ENCODE results near the gene HTR1D. TPM values are rescaled to one million over a fixed set of nuclear protein-coding genes. Genes with fewer than 3 reads are reported as not detected.

HTR1D gene
- total RNA-seq, 1 experiment from 2014 or later, result 15.0 TPM

DNA sequence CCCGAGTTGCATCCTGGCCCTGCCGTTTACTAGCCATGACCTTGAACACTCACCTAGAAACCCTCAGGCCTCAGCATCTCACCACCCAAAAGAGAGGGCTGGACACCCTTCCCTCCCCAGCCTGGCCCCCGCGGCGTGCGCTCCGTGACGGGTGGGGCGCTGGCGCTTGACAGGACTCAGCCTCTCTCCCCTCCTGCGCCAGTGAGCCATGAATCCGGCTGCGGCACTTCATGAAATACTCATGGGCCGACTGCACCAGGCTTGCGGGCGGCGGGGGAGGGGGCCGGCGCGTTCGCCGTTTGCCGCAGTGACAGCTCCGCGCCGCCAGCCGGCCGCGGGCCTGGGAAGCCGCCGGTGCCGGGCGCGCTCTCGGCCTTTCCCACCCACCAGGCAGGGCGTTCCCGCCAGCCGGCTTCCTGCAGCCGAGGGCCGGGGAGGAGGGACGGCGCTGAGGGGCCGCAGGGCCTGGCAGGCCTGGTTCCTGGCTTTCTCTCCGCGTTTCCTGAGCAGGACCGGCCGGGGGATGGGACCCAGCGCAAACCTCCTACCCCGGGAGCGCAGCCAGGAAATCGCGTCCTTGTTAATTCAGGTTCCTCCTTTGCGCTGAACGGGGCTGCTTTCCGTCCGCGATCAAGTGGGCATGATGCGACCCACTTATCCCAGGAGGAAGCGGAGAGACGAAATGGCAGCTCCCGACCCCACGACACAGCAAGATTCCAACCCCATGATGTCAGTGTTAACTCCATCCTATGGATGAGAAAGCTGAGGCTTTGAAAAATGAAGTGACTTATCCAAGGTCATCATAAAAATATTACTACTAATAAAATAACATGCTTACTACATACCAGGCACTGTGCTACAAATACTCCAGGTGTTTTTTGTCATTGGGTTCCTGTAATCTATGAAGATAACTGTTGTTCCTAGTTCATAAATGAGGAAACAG, 39.6 kb downstream of the HTR1D start:
- Histone ChIP-seq H3K27ac (no peak overlapping the region), H3K36me3 (ENCODE audit: low read depth) (no peaks in the 10 kb centered on the region), H4K20me1 (ENCODE audit: insufficient read depth) (no peaks in the 10 kb centered on the region), H3K4me3 (peak overlapping the region; percentile 57), H3K9me3 (ENCODE audit: insufficient read depth, low read depth) (no peaks in the 10 kb centered on the region), H3K9me2 (ENCODE audit: insufficient read depth) (no peaks in the 10 kb centered on the region), H3F3A (ENCODE audit: insufficient read depth, low read depth) (peaks cover 8% of the 10 kb centered on the region; the same call in 1 of the 2 replicates), H3K4me1 (replicated peaks; ENCODE audit: insufficient read depth) (no peaks in the 10 kb centered on the region), H3K4me2 (peak overlapping the region; percentile 83), H3K79me2 (ENCODE audit: low read depth) (no peaks in the 10 kb centered on the region), H2AFZ (peak overlapping the region; percentile 77), H3K27me3 (ENCODE audit: insufficient read depth, low read depth) (no peaks in the 10 kb centered on the region)
- POLR2A ChIA-PET (ENCODE audit: unreplicated experiment), result interaction anchor here (0.7 kb wide), 1 partner anchor 489 kb away, joined by 3 read pairs; no protein-coding TSS in a partner anchor
- CTCF ChIA-PET, result interaction anchor here (1.2 kb wide), 1 partner anchor 78 kb away, joined by 4 read pairs; no protein-coding TSS in a partner anchor
- peak; percentile 37 to 71 for DNase-seq
- no peak for TF ChIP-seq EZH2 (IDR thresholded peaks at IDR 0.05; ENCODE audit: low read depth)
- TF ChIP-seq, protein P1, sequence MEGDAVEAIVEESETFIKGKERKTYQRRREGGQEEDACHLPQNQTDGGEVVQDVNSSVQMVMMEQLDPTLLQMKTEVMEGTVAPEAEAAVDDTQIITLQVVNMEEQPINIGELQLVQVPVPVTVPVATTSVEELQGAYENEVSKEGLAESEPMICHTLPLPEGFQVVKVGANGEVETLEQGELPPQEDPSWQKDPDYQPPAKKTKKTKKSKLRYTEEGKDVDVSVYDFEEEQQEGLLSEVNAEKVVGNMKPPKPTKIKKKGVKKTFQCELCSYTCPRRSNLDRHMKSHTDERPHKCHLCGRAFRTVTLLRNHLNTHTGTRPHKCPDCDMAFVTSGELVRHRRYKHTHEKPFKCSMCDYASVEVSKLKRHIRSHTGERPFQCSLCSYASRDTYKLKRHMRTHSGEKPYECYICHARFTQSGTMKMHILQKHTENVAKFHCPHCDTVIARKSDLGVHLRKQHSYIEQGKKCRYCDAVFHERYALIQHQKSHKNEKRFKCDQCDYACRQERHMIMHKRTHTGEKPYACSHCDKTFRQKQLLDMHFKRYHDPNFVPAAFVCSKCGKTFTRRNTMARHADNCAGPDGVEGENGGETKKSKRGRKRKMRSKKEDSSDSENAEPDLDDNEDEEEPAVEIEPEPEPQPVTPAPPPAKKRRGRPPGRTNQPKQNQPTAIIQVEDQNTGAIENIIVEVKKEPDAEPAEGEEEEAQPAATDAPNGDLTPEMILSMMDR (conservative IDR thresholded peaks at IDR 0.05), result no peak
- intact Hi-C loops (cut with micrococcal nuclease; ENCODE audit: unreplicated experiment), result no loop called here
- no TSS peak for BruUV-seq (replicated peaks)

DNA sequence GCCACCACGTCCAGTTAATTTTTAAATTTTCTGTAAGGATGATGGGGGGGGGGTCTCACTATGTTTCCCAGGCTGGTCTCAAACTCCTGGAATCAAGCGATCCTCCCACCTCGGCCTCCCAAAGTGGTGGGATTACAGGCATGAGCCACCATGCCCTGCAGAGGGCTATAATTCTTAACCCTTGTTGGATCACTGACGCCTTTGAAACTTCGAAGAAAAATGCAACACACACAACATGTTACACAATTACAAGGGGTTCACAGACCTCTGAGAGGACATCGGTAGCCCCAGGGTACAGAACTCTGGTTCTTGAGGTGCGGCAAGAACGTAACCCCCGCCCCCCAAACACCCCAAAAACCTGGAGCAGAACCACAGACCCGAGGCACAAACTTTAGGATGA, 40.3 kb downstream of the HTR1D start:
- Histone ChIP-seq H3K4me1 (replicated peaks; ENCODE audit: insufficient read depth) (no peaks in the 10 kb centered on the region), H3K79me2 (ENCODE audit: low read depth) (no peaks in the 10 kb centered on the region)
- BruUV-seq (replicated peaks), result no TSS peak

DNA sequence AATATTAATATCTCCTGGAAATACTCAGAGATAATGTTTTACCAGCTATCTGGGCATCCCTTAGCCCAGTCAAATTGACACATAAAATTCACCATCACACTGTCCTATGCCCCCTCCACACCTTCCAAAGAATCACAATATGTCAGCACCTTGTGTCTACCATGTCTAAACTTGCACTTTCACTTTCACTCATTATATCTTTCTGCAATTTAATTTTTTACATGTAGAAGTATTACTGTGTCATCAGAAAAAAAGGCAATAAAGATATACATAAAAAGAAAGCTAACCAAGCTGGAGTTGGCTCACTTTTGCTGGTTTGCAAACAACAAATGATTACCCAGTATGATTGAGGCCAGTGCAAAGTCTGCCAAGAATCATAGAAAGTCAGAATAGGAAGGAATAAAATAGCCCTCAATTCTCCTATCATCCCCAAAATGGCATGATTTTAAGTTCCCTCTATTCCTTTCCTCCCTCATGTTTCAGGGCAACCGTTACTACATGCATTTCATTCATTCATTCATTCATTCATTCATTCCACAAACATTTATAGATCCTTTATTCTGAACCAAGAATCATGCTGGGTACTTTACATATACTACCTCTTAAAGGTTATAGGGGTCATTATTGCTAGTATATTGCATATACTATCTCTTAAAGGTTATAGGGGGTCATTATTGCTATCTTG, 42.7 kb downstream of the HTR1D start:
- CTCF ChIA-PET, result no interaction called here

More for the DNA sequence above, 40.3 kb downstream of the HTR1D start:
- Histone ChIP-seq H3K9me3 (ENCODE audit: insufficient read depth, low read depth) (no peaks in the 10 kb centered on the region), H3K36me3 (ENCODE audit: low read depth) (no peaks in the 10 kb centered on the region), H3K4me2 (peak overlapping the region; percentile 83), H2AFZ (peak overlapping the region; percentile 77), H3F3A (ENCODE audit: insufficient read depth, low read depth) (peaks cover 8% of the 10 kb centered on the region; the same call in 1 of the 2 replicates), H3K27me3 (ENCODE audit: insufficient read depth, low read depth) (no peaks in the 10 kb centered on the region), H4K20me1 (ENCODE audit: insufficient read depth) (no peaks in the 10 kb centered on the region), H3K9me2 (ENCODE audit: insufficient read depth) (no peaks in the 10 kb centered on the region), H3K4me3 (peak overlapping the region; percentile 57; the same call in 1 of the 2 replicates), H3K27ac (no peak overlapping the region)
- POLR2A ChIA-PET (ENCODE audit: unreplicated experiment), result no interaction called here
- intact Hi-C loops (cut with micrococcal nuclease; ENCODE audit: unreplicated experiment), result no loop called here
- CTCF ChIA-PET, result no interaction called here
- TF ChIP-seq, protein P1 (conservative IDR thresholded peaks at IDR 0.05), result no peak
- no peak for TF ChIP-seq EZH2 (IDR thresholded peaks at IDR 0.05; ENCODE audit: low read depth)
- no peak for DNase-seq

More for the DNA sequence above, 42.7 kb downstream of the HTR1D start:
- H3K27me3 ChIP-seq (ENCODE audit: insufficient read depth, low read depth), result no peaks in the 10 kb centered on the region
- H3K9me2 ChIP-seq (ENCODE audit: insufficient read depth), result no peaks in the 10 kb centered on the region
- H2AFZ ChIP-seq, result no peak overlapping the region
- H4K20me1 ChIP-seq (ENCODE audit: insufficient read depth), result no peaks in the 10 kb centered on the region
- no TSS peak for BruUV-seq (replicated peaks)
- peaks cover 8% of the 10 kb centered on the region; the same call in 1 of the 2 replicates for H3F3A ChIP-seq (ENCODE audit: insufficient read depth, low read depth)
- POLR2A ChIA-PET (ENCODE audit: unreplicated experiment), result no interaction called here
- no peak overlapping the region for H3K4me2 ChIP-seq
- no peak overlapping the region for H3K4me3 ChIP-seq
- no peaks in the 10 kb centered on the region for H3K4me1 ChIP-seq (replicated peaks; ENCODE audit: insufficient read depth)
- no peaks in the 10 kb centered on the region for H3K9me3 ChIP-seq (ENCODE audit: insufficient read depth, low read depth)
- DNase-seq, result no peak
- no peak for TF ChIP-seq EZH2 (IDR thresholded peaks at IDR 0.05; ENCODE audit: low read depth)
- H3K36me3 ChIP-seq (ENCODE audit: low read depth), result no peaks in the 10 kb centered on the region
- no peaks in the 10 kb centered on the region for H3K79me2 ChIP-seq (ENCODE audit: low read depth)
- intact Hi-C loops (cut with micrococcal nuclease; ENCODE audit: unreplicated experiment), result no loop called here
- no peak overlapping the region for H3K27ac ChIP-seq

Data from PC-9 (cell line).